GM21528 (cell line): ENCODE measurements around the gene ALDH5A1.
A peak's percentile ranks its signal among the peaks of the same experiment; 100 is the strongest.

Source experiments
- ATAC-seq: cut with Tn5 transposase; IDR thresholded peaks from one replicate; pipeline ENCODE4 v1.9.1; 2021; ENCODE audit warnings: mild to moderate bottlenecking, moderate library complexity; ENCODE audit not compliant: unreplicated experiment, low FRiP score

ALDH5A1 gene

DNA sequence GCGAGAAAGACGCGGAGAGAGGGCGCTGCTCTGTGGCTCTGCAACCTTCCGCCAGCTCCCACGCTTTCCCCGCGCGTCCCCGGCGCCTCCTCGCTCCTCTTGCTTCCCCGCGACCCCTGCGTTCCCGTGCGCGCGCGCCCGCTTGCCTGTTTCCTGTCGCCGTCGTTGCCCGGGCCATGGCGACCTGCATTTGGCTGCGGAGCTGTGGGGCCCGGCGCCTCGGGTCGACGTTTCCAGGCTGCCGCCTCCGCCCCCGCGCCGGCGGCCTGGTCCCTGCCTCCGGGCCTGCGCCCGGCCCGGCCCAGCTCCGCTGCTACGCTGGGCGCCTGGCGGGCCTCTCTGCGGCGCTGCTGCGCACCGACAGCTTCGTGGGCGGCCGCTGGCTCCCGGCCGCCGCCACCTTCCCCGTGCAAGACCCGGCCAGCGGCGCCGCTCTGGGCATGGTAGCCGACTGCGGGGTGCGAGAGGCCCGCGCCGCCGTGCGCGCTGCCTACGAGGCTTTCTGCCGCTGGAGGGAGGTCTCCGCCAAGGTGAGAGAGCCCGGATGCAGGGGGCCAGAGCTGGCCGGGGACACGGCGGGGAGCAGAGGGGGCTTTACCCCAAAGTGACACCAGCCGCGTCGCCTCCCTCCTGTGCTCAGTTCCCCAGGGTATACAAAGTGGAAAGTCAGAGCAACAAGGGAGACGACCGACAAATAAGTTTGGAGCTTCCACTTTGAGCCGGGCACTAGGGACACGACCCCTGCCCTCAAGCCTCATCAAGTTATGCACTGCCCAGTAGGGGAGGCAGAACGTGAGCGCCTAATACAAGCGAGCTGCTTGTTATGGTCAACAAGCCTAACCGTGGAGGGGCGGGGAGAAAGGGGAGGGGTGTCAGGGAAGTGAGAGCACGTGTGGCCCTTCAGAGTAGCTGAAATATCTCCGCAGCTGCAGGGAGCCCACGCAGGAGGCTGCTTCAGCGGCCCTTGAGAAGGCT is at the start of gene ALDH5A1:
ALDH5A1 (plus strand) TSS at position 149 of the 975 bp plus-strand sequence; CDS start at position 177, 28 bp downstream.
- peak; percentile 76 for ATAC-seq

DNA sequence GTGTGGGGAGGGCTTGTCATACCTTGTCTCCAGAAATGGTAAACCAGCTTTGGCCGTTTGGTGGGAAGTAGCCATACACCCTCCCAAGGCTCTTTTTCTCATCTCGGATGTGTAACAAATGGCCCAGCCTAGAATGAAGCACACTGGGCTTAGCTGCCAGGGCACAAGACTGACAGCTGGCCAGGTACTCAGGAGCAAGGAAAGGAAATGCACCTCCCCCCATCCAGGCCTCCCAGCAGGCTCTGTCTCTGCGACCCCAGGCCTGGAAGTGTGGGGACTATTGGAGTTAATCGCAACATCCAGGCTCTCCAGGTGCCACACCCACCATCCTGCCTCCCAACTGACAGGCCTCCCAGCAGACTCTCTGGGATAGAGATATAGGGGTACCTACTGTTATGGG is 49.1 kb upstream of the ALDH5A1 start:
- ATAC-seq = no peak

DNA sequence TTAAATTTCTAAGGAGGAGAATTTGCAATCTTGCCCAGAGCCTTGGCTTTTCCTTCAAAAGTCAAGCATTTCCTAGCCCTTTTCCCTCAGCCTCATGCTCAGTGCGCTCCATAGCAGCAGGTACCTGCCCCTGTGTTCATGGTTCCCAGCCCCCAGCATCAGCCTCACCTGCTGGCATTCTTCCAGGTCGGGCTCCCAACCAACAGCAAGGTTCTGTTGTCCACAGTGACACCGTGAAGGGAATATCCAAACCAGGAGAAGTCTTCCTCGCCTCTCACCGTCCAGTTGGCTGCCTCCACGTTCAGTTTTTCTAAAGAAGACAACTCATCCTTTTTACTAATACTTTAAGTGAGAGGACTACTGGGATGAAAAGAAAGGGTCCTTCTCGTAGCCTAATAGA is 48.1 kb upstream of the ALDH5A1 start:
- ATAC-seq = no peak

DNA sequence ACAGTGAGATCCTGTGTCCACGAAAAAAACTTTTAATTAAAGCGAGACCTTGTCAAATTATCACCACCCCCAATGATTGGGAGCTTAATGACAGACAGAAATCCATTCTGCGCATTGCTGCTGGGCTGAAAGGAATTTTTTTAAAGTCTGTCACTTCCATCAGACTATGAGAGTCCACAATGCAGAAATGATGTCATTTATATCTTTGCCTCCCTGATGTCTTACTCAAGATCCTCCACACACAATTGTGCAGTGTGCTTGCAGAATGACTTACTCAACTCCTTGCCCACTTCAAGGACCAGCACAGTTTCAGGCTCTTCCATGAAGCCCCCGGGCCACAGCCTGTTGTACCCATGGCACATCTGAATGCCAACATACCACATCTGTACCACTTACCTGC is 46.4 kb upstream of the ALDH5A1 start:
- ATAC-seq = no peak

DNA sequence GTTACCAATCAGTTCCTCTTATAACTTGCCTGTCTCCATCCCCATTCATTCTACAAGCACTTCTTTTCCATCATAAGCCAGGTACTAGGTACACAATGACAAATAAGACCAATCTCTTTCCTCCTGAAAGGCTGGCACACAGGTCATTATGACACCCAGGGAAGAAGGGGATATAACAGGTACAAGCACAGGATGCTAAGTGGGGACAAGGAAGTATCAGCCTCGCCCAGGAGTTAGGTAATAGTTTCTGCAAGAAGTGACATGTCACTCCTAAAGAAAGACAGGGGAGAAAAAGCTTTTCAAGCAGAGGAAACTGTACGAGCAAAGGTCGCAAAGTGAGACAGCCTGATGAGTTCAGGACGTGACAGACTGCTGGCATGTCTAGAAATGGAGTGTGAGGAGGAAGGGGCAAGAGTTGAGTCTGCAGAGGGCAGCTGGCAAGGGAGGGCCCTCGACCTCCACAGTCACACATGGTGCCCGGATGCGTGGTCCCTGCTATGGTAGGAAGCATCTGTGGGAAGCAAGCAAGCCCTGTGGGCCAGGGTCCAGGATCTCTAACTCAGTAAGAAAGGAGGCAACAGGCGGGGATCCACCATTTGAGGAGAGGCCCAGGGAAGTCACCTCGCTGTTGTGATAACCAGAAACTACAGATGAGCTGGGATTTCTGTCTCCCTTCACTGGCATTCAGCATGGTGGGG is 45.8 kb upstream of the ALDH5A1 start:
- no peak for ATAC-seq

DNA sequence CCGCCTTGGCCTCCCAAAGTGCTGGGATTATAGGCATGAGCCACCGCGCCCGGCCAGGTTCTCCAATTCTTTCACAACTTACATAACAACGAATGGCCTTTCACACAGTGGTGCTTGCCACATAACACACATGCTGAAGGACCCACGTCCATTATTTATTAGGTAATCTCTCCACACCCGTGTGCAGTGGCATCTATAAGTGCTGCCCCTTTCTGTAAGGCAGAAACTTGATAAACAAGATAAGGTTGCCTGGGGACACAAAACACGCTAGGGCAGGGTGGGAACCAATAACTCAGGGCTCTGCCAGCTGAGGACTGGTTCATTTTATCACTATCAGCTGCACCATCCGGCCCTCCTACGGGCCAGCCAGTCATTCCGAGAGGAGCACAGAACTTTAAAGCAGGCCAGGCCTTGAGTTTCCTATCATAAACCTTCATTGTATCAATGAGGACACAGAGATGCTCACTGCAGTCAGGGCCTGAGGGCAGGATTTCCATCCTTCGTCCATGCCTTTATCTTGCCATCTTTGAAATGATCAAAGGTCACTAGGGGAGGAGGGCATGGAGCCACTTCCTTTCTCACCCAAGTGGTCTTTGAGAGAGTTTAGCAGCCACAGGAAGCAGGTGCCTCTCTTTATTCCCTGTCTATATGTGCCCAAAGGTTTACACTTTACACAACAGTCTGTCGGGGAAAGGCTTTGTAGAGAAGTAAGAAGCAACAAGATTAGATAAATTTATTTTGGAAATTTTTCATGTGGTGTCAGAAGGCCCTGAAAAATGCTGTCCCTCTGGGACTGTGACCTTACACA is 43.0 kb upstream of the ALDH5A1 start:
- no peak for ATAC-seq

DNA sequence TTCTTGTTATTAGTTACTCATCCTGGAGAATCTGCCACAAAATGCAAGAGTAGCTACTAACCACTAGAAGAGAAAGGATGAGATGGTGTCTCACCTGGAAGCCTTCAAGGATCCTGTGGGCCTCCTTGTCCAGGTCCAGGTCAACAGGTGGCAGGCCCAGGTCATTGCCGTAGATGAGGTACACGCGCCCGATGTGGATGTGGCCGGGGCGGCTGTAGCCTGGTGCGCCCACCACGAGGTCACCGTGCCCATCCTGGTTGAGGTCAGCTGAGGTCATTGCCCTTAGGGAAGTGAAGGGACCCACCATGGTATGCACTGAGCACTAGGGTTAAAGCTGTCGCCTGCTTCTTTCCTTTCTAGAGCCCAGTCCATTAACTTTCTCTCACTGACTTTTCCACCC is 40.8 kb upstream of the ALDH5A1 start:
- no peak for ATAC-seq

DNA sequence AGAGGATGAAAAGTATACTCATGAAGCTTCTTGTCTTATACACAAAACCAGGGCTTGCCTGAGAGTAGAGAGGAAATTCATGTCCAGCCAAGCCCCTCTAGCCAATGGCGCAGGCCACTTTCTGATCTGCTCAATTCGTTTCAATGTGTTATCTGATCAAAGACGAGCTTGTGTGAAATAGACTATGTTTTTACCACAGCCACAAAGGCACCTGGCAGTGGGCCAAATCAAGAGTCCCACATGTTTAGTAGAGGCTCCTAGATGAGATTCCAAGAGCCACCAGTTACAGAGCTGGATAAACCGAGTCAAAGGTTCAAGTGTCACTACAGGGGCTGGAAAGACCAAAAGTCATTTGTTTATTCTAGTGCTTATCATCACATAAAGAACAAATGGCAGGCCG is 40.3 kb upstream of the ALDH5A1 start:
- no peak for ATAC-seq

DNA sequence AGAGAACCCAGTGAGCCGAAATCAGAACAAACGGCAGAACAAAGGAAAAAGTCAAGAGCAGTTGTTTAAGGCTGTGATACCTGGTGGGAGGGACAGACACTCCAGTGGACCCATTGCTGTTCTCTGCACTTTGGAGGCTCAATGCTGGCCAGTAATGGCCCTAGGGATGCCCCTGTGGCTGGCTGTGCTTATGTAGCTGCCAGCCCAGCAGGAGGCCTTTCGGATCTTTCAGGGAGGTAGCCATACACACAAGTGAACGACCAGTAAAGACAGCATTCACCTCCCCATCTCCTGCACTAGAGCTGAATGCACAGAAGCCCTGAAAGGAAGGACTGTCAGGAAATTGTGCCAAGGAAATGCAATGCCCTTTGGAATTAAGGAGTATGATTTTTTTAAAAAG is 39.7 kb upstream of the ALDH5A1 start:
- no peak for ATAC-seq

DNA sequence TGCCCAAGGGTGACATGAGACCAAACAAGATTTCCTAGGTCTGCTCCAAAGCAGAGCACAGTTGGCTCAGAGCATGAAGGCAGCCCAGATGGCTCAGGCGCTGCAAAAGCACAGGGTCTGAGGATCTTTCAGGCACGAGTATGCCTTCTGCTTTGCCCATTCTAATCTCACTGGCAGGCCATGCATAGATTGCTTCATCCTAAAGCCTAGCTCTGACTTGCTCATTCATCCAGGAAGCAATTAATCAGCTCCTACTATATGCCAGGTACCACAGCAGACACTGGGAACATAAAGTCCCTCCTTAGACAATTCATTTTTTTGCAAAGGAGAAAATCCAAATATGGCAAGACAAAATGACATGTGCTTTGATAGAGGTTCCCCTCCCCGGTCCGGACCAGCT is 36.6 kb upstream of the ALDH5A1 start:
- ATAC-seq = no peak

DNA sequence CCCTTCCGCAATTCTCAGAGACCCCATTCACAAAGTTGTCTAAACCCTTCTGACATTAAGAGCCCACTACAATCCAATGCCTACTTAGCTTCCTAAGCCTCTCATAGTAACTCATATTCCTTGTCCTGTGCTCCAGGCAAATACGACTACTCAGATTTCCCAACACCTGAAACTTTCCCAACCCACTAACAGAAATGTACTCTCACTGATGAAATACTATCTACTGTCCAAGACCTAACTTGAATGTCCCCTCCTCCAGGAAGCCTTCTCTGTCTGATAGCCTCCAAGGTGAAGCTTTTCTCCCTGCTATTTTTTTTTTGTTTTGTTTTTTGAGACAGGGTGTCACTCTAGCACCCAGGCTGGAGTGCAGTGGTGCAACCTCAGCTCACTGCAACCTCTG is 35.8 kb upstream of the ALDH5A1 start:
- ATAC-seq = no peak

DNA sequence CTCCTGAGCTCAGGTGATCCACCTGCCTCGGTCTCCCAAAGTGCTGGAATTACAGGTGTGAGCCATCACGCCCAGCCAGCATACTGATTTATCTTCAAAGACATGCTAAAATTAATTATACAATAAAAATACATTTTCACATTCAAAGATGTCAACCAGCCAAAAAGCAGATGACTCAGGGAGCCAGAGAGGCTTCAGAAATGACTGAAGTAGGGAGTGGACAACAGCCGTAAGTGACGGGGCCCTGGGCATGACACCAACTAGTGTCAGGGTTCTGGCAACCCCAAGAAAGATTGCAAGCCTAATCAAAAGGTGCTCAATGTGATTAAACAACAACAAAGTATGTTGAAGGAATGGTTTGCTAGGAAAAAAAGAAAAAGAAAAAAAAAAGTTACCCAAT is 33.8 kb upstream of the ALDH5A1 start:
- no peak for ATAC-seq

DNA sequence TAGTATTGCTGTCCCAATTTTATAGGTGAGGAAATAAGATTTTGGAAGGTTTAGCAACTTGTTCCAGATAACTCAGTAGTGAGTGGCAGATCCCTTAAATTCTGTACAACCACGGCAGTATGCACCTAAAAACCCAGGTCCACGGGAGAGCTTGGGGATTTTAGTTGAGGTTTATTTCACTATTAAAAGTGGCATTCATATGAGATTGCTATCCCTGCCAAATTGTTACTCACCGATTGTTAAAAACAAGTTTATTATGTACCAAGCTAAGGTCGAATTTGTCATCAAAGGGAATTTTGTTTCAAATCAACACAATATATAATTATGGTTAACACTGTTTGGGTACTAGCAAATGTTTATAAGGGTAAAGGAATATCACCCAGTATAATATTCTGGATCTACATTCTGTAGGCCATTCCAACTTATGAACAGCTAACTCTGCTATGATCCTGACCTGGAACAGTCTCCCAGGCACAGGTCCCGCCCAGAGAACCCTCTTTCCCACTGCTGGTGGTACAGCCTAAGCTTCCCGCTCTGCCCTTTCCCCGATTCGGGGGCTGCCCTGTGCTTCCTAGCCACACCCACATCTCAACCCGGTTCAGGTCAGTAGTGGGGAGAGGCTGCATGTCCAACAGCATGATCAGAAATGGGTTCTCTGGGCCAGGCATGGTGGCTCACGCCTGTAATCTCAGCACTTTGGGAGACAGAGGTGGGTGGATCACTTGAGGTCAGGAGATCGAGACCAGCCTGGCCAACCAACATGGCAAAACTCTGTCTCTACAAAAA is 30.3 kb upstream of the ALDH5A1 start:
- ATAC-seq = no peak

DNA sequence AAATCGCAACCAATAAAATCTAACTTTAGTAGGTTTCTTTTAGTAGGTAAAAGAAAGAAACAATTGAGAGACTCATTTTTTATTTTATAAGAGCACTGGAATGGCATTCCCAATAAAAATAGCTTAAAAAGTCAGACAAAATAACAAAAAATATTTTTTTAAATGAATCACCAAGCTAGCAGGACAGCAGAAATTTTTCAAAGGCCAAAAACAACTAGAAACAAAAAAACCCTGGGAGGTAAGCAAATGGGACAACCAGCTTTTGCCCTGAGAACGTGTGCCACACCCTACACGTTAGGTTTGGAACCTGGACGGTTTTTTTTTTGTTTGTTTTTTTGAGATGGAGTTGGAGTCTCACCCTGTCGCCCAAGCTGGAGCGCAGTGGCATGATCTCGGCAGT is 25.0 kb upstream of the ALDH5A1 start:
- ATAC-seq = no peak

DNA sequence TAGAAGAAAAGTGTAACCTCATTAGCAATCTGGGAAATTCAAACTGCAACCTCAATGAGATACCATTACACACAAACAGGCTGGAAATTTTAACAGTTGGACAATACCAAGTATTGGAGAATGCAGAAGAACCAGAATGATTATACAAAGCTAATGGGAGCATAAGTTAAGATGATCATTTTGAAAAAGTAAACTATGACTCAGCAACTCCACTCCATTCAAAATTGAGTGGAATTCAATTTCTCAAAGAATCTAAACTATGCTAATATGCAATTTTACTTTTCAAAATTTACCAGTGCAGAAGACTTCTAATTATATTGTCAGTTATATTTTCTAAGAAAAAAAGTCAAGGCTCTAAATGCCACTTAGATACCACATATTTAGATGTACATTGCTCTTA is 22.6 kb upstream of the ALDH5A1 start:
- no peak for ATAC-seq

DNA sequence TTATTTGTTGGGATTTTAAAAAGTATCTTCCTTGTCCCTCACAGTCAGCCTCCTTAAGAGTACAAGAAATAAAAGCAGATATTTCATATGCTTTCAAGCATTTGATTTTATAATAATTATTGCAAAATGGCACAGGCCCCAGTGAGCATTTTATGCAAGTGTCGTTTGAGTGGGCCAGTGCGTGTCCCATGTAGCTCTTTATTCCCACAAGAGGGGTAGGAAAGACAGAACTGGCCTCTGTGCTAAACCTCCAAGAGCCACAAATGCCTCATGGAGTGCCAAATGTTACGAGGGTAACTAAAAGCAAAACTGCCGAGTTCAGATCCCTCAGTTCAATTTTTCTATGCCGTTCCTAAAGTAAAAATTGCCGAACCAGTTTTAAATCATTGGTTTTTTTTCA is 18.1 kb upstream of the ALDH5A1 start:
- no peak for ATAC-seq

DNA sequence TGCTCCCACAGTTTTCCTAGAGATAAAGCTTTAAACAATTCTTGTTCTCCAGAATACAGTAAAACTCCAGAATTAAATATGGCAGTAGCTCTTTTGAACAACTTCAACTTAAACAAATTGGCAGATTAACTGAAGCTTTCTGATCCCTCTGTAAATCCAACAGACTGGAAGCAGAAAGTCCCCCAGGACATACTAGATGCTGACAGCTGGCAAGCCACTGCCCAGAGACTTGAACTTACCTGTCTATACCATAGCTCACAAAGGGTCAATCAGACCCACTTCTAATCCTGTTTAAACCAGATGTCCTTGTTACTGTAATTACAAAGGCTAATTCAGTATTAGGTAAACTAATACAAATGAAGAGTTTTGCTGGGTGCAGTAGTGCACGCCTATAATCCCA is 17.7 kb upstream of the ALDH5A1 start:
- no peak for ATAC-seq

DNA sequence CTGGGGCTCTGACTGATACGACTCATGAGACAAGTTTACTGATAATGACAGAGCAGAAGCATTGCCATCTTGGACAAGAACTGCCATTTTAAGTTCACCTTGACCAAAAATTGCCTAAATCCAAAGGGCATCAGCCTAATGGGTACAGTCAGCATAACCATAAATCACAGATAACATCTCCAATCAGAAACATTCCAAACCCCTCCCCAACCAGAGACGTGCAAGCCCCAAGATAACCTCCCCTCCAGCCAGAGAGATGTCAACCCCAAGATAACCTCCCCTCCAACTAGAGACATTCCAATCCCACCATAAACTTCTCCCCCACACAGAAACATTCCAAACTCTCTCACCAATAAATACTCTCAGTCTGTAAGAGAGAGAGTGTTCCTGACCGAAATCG is 15.9 kb upstream of the ALDH5A1 start:
- ATAC-seq = no peak

DNA sequence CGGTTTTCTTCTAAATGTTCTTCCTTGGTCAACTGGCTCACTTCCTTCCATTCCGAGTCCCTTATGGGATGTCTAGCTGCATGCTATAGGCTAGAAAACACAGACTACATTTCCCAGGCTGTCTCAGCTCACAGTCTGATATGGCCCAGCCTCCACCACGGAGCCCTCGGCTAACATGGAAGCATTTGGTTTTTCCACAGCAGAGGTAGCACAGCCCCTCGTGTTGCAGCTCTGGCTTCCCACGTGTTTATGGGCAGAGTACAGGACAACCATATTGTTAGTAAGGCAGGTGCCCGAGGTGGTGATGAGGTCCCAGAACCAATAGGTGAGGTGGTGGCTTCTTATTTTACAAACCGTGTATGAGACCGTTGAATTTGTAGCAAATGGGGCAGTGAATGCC is 14.1 kb upstream of the ALDH5A1 start:
- ATAC-seq = no peak

DNA sequence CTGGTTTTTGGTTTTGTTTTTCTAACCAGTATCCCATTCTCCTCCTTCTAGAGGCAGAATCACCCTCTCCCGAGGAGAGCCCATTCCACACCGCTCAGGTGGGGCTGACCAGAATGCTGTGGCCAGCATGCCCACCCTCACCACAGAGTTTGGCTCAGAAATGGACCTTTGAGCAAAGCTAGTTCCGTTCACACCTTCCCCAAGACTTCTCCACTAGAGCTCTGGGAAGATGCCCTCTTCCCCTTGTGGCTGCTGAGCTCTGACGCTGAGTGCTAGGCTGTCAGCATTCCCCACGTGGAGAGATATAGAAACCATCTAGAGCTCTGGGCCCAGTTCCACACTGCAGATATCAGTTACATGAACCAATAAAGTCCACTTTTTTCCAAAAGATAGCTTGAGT is 13.3 kb upstream of the ALDH5A1 start:
- no peak for ATAC-seq
